MM.1S (cell line): ENCODE data around the gene PLA2G15.

Source experiments
- CTCF ChIP-seq: fragments of 300-600 bp; sonication (generic); IDR thresholded peaks from 2 replicates; pipeline ENCODE4 v1.5.1; 2016; ENCODE audit warnings: antibody characterized with exemption, low read length, mixed read lengths
- EZH2 ChIP-seq: fragments of 300-600 bp; sonication (generic); optimal IDR thresholded peaks from 2 replicates; pipeline ENCODE3; 2017; ENCODE audit warnings: low read depth, mild to moderate bottlenecking, antibody characterized with exemption, low read length, mixed read lengths
- EZH2phosphoT487 ChIP-seq: fragments of 300-600 bp; sonication (generic); IDR thresholded peaks from 2 replicates; pipeline ENCODE4 v1.6.1; 2018; ENCODE audit warnings: antibody characterized with exemption, low read length

- TF ChIP-seq CTCF (no peak), EZH2 (no peak), EZH2phosphoT487 (no peak)
Measured at GRCh38 chr16:68297908-68298307, 52.7 kb downstream of the PLA2G15 start.
